ENCODE measurements around the gene MAGI2.
"Not testable (repeated sequence)": the region's sequence is repeated elsewhere in the genome, so short reads cannot be mapped to it uniquely, and the experiment has no call there.

Gene MAGI2

GRCh38 chr7:78311181-78311580 lies 1142.3 kb downstream of the MAGI2 start:
- DNase-seq, result no peak

- DNase-seq, result no peak
Measured at GRCh38 chr7:78307892-78308291, 1145.6 kb downstream of the MAGI2 start.

GRCh38 chr7:78306634-78307033 lies 1146.8 kb downstream of the MAGI2 start:
- no peak for DNase-seq

GRCh38 chr7:78301407-78301806 lies 1152.1 kb downstream of the MAGI2 start:
- DNase-seq, result no peak

- DNase-seq, result no peak
Measured at GRCh38 chr7:78299088-78299487, 1154.4 kb downstream of the MAGI2 start.

- peak; percentile 9 for DNase-seq
Measured at GRCh38 chr7:78296644-78297371, 1156.7 kb downstream of the MAGI2 start.

GRCh38 chr7:78296046-78296597 lies 1157.3 kb downstream of the MAGI2 start:
- no peak for DNase-seq

- not testable (repeated sequence) for DNase-seq
Measured at GRCh38 chr7:78289471-78289870, 1164.0 kb downstream of the MAGI2 start.

GRCh38 chr7:78284945-78285344 lies 1168.5 kb downstream of the MAGI2 start:
- DNase-seq, result no peak

- no peak for DNase-seq
Measured at GRCh38 chr7:78280276-78280675, 1173.2 kb downstream of the MAGI2 start.

GRCh38 chr7:78279457-78279856 lies 1174.0 kb downstream of the MAGI2 start:
- DNase-seq, result no peak

GRCh38 chr7:78279032-78279431 lies 1174.4 kb downstream of the MAGI2 start:
- no peak for DNase-seq

GRCh38 chr7:78267141-78267540 lies 1186.3 kb downstream of the MAGI2 start:
- DNase-seq, result no peak

GRCh38 chr7:78265486-78265885 lies 1188.0 kb downstream of the MAGI2 start:
- DNase-seq, result no peak

- DNase-seq, result no peak
Measured at GRCh38 chr7:78265071-78265470, 1188.4 kb downstream of the MAGI2 start.

- no peak for DNase-seq
Measured at GRCh38 chr7:78264105-78264504, 1189.4 kb downstream of the MAGI2 start.

- no peak for DNase-seq
Measured at GRCh38 chr7:78261739-78262138, 1191.7 kb downstream of the MAGI2 start.

GRCh38 chr7:78261302-78261701 lies 1192.2 kb downstream of the MAGI2 start:
- DNase-seq, result no peak

- no peak for DNase-seq
Measured at GRCh38 chr7:78260826-78261225, 1192.6 kb downstream of the MAGI2 start.

- no peak for DNase-seq
Measured at GRCh38 chr7:78254726-78255055, 1198.8 kb downstream of the MAGI2 start.

- no peak for DNase-seq
Measured at GRCh38 chr7:78253850-78254725, 1199.4 kb downstream of the MAGI2 start.

- DNase-seq, result no peak
Measured at GRCh38 chr7:78248867-78249266, 1204.6 kb downstream of the MAGI2 start.

GRCh38 chr7:78247910-78248689 lies 1205.4 kb downstream of the MAGI2 start:
- DNase-seq, result no peak
